GM20000 (cell line): ENCODE results near the gene CLCNKB.

Source experiments
- DNase-seq: peaks from one replicate; pipeline ENCODE4 v3.0.0; 2012; ENCODE audit warnings: low spot score
- TF ChIP-seq, protein P1 (sequence below): IDR thresholded peaks from 2 replicates; pipeline ENCODE4 v1.5.1; 2012; ENCODE audit warnings: mild to moderate bottlenecking, control low read depth; ENCODE audit errors: extremely low read depth, missing control alignments

The CLCNKB gene

DNA sequence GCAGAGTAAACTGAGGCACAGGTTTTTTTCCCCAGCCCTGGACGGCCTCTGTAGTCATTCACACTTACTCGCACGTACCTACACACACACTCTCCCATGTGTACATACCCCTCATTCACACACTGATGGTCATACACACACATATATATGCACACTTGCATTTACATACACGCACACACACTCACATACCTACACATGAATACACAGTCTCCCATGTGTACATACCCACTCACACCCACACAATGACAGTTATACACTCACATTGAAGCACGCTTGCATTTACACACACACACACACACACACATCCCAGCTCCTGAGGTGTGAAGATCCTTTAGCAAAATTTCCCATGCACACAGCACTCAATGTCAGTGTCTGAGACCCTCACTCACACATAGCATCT lies 30.6 kb downstream of the CLCNKB start:
- TF ChIP-seq, protein P1, sequence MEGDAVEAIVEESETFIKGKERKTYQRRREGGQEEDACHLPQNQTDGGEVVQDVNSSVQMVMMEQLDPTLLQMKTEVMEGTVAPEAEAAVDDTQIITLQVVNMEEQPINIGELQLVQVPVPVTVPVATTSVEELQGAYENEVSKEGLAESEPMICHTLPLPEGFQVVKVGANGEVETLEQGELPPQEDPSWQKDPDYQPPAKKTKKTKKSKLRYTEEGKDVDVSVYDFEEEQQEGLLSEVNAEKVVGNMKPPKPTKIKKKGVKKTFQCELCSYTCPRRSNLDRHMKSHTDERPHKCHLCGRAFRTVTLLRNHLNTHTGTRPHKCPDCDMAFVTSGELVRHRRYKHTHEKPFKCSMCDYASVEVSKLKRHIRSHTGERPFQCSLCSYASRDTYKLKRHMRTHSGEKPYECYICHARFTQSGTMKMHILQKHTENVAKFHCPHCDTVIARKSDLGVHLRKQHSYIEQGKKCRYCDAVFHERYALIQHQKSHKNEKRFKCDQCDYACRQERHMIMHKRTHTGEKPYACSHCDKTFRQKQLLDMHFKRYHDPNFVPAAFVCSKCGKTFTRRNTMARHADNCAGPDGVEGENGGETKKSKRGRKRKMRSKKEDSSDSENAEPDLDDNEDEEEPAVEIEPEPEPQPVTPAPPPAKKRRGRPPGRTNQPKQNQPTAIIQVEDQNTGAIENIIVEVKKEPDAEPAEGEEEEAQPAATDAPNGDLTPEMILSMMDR, result no peak
- no peak for DNase-seq

DNA sequence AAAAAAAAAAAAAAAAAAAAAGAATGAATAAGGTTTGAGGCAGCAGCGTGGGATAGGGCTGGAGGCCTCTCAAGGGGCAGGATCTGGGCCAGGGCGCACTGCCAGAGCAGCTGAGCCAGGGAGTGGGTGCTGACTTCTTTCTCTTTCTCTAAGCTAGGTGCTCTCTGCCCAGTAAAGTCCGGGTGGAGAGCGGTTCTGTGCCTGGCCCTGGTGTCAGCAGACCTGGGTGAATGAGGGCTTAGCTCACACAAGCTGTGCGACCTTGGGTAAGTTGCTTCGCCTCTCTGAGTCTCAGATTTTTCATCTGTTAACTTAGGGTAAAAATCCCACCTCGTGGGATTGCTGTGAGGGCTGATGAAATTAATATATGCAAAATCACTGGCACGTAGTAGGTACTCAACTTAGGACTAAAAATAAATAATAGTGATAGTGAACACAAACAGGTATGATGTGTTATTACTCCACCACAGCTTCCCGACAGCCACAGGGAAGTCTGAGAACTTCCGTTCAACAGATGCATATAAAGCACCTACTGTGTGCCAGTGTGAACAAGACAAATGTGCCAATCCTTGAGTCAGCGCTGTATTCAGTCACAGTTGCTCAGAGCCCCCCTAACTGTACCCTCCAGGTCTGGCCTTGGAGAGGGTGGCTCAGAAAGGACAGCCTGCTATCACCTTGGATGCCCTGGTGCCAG lies 31.9 kb downstream of the CLCNKB start:
- DNase-seq, result no peak
- TF ChIP-seq, protein P1, result no peak

DNA sequence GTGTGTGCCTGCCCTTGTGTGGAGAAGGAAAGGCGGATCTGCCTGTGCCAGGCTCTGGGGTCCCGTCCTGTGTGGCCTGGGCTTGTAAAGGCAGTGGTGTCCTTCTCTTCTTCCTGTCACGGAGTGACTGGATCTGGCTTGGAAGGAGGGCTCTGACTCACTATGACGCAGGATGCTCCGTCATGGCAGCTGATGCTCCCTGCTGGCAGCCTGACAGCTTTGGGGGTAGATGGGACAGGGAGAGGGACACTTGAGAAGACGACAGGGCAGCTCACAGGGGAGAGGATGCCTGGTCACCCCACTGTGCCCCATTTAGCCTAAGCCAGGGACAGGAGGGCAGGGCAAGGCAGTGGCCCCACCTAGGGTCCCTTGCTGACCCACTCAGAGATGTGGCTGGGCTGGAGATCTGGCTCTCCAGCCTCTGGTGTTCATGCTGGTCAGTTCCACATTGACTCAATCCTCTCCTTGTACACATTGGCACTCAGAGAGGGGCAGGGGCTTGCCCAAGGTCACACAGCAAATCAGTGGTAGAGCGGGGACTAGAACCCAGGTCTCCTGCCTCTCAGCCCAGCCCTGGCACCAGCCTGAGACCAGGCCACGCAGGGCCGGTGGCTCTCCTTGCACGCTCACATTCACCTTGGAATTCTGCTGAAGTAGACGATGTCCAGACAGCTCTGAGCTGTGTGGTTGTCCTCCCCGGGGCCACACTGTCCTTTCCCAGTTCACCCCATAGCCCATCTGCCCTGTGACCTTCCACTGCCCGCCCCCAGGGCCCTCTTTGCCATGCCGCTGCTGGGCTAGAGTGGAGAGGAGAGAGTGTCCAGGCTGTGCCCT lies 32.7 kb downstream of the CLCNKB start:
- TF ChIP-seq, protein P1, result no peak
- DNase-seq, result no peak

DNA sequence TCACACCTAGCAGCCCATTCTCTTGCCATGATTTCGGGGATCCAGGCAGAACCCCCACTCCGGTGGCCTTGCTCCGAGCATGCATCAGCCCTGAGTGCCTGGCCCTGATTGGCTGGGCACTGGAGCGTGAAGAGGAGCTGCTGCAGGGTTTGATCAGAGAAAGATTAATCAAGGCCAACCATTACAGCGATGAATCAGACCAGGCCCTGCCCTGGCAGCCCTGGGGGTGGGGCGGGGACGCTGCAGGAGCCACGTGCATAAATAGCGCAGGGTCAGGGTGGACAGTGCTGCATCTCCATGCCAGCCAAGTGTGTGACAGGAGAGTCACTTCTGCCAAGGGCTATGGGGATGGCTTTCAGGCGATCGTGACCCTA lies 33.3 kb downstream of the CLCNKB start:
- DNase-seq, result no peak
- TF ChIP-seq, protein P1, result no peak

DNA sequence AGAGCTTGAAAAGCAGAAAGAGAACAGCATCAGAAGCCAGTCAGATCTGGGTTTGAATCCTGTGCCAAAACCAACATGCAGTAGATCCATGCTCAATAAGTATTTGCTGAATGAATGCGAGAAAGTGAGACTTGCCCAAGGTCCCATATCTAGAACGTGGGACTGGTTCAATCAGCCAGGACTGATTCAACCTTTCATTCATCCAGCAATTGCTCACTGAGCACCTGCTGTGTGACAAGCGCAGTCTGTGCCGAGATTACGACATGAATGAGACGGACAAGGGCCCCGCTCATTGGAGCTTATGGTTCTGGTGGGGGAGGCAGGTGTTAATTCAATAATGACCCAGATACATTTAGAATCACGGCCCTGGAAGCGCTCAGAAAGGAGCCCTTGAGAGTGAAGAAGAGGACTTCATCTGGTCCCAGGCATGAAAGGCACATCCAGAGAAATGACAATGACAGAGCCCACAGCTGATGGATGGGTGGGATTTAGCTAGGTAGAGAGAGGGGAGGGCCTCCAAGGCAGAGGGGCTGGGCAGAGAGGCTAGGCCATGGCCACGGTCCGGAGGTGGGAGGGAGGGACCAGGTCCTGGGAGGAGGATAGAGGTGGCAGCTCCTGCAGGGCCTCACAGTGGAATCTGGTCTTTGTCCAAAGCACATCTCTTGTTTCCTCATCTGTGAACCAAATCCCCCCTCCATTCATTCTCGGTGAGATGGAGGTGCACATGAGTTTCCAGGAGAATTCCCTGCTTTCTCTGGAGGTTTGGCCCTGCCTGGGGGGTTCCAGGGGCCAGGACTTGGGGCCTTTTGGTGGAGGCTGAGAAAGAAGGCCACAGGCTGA lies 34.0 kb downstream of the CLCNKB start:
- TF ChIP-seq, protein P1, result no peak
- DNase-seq, result no peak

DNA sequence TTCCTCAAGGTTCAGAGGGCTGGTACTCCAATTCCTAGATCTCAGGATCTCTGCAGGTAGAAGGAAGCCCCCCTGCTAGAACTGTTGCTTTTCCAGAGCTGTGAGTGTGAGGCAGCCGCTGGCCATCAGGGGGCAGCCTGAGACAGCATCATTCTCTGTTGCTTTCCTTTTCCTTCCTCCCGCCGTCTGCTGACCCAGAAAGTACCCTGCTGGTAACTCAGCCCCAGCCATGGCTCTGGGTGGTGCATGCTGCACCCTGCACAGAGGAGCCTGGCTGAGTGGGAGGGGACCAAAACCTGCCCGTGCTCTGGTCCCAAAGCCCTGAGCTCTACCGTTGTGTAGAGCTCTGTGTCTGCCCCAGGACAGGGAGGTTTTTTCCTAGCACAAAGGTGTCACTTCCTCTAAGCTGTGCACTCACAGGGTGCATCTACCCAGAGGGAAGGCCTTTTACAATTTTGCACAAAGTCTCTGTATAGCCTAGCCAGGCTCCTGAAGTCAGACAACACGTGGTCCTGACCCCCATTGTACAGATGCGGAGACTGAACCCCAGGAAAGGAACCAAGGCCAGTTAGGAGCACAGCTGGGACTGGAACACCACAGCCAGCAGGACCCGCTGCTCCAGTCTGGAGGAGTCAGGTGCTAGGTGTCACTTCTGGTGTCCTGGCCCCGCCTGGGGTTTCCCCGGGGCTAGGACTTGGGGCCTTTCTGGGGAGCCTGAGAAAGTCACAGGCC lies 35.5 kb downstream of the CLCNKB start:
- TF ChIP-seq, protein P1, result peak; percentile 87
- peak; percentile 88 for DNase-seq
